SJCRH30 (cell line): Measurements from ENCODE around the gene SLC43A1. TPM values are rescaled to one million over a fixed set of nuclear protein-coding genes. Genes with fewer than 3 reads are reported as not detected.

Experiments
- DNase-seq, 2 experiments: peaks; one replicate each; pipeline ENCODE4 v3.0.0-alpha.2; 2015 to 2020
- H3K27ac ChIP-seq: fragments of 250-450 bp; sonication (Bioruptor Pico); 2 replicates; pipeline ENCODE4 v1.5.1; 2020; ENCODE audit warnings: mild to moderate bottlenecking, moderate library complexity
- H3K27me3 ChIP-seq: fragments of 250-450 bp; sonication (Bioruptor Pico); 2 replicates; pipeline ENCODE4 v1.5.1; 2020; ENCODE audit warnings: mild to moderate bottlenecking, moderate library complexity
- H3K36me3 ChIP-seq: fragments of 250-450 bp; sonication (Bioruptor Pico); 2 replicates; pipeline ENCODE4 v1.5.1; 2020; ENCODE audit warnings: mild to moderate bottlenecking, moderate library complexity
- H3K4me1 ChIP-seq: fragments of 250-450 bp; sonication (Bioruptor Pico); 2 replicates; pipeline ENCODE4 v1.5.1; 2020; ENCODE audit warnings: mild to moderate bottlenecking, moderate library complexity
- H3K4me3 ChIP-seq: fragments of 250-450 bp; sonication (Bioruptor Pico); 2 replicates; pipeline ENCODE4 v1.5.1; 2020; ENCODE audit warnings: mild to moderate bottlenecking, moderate library complexity
- H3K9me3 ChIP-seq: fragments of 250-450 bp; sonication (Bioruptor Pico); replicated peaks from 2 replicates; pipeline ENCODE4 v1.5.1; 2020; ENCODE audit warnings: mild to moderate bottlenecking, moderate library complexity
- total RNA-seq: library from RNA; depleted of rRNA; stranded (reverse); fragments of >200 nt; shearing (Covaris generic); gene quantifications from 2 replicates; pipeline ENCODE4 v1.2.3, GENCODE V29; 2014

The SLC43A1 gene
- total RNA-seq, 1 experiment from 2014 or later = 8.8 TPM

GRCh38 chr11:57471496-57471895 lies 44.0 kb downstream of the SLC43A1 start:
- Histone ChIP-seq H3K4me1 (no peaks in the 10 kb centered on the region), H3K36me3 (no peaks in the 10 kb centered on the region), H3K27ac (no peak overlapping the region), H3K9me3 (no peaks in the 10 kb centered on the region), H3K4me3 (no peak overlapping the region), H3K27me3 (peaks cover 31% of the 10 kb centered on the region)
- no peak for DNase-seq

GRCh38 chr11:57469268-57469667 lies 46.2 kb downstream of the SLC43A1 start:
- no peak for DNase-seq
- H3K27ac ChIP-seq = no peak overlapping the region
- no peaks in the 10 kb centered on the region for H3K9me3 ChIP-seq
- H3K27me3 ChIP-seq = peaks cover 23% of the 10 kb centered on the region
- H3K4me3 ChIP-seq = no peak overlapping the region
- no peaks in the 10 kb centered on the region for H3K36me3 ChIP-seq
- no peaks in the 10 kb centered on the region for H3K4me1 ChIP-seq

GRCh38 chr11:57468276-57468675 lies 47.2 kb downstream of the SLC43A1 start:
- Histone ChIP-seq H3K27me3 (peaks cover 19% of the 10 kb centered on the region), H3K9me3 (no peaks in the 10 kb centered on the region)

GRCh38 chr11:57467508-57468157 lies 47.9 kb downstream of the SLC43A1 start:
- Histone ChIP-seq H3K4me3 (no peak overlapping the region), H3K27me3 (peaks cover 25% of the 10 kb centered on the region), H3K36me3 (no peaks in the 10 kb centered on the region), H3K4me1 (no peaks in the 10 kb centered on the region), H3K27ac (no peak overlapping the region), H3K9me3 (no peaks in the 10 kb centered on the region)
- no peak for DNase-seq

More at GRCh38 chr11:57468276-57468675, 47.2 kb downstream of the SLC43A1 start:
- Histone ChIP-seq H3K36me3 (no peaks in the 10 kb centered on the region), H3K27ac (no peak overlapping the region), H3K4me3 (no peak overlapping the region), H3K4me1 (no peaks in the 10 kb centered on the region)
- no peak for DNase-seq

- peaks cover 33% of the 10 kb centered on the region for H3K27me3 ChIP-seq
- DNase-seq = no peak
- no peak overlapping the region for H3K27ac ChIP-seq
- H3K4me1 ChIP-seq = no peaks in the 10 kb centered on the region
- no peaks in the 10 kb centered on the region for H3K9me3 ChIP-seq
- H3K36me3 ChIP-seq = no peaks in the 10 kb centered on the region
- no peak overlapping the region for H3K4me3 ChIP-seq
Observed at GRCh38 chr11:57466680-57467079, 48.8 kb downstream of the SLC43A1 start.

GRCh38 chr11:57464539-57465181 lies 50.8 kb downstream of the SLC43A1 start:
- Histone ChIP-seq H3K36me3 (no peaks in the 10 kb centered on the region), H3K4me3 (no peak overlapping the region), H3K27me3 (peaks cover 42% of the 10 kb centered on the region), H3K27ac (no peak overlapping the region), H3K4me1 (peaks cover 3% of the 10 kb centered on the region; the same call in 1 of the 2 replicates), H3K9me3 (no peaks in the 10 kb centered on the region)
- no peak for DNase-seq

GRCh38 chr11:57463671-57464538 lies 51.6 kb downstream of the SLC43A1 start:
- Histone ChIP-seq H3K27me3 (peaks cover 46% of the 10 kb centered on the region), H3K36me3 (no peaks in the 10 kb centered on the region), H3K4me3 (no peak overlapping the region), H3K4me1 (peaks cover 3% of the 10 kb centered on the region), H3K27ac (no peak overlapping the region), H3K9me3 (no peaks in the 10 kb centered on the region)
- peak; percentile 40 to 65 for DNase-seq

- no peaks in the 10 kb centered on the region for H3K36me3 ChIP-seq
- no peaks in the 10 kb centered on the region for H3K9me3 ChIP-seq
- H3K4me1 ChIP-seq = peaks cover 3% of the 10 kb centered on the region
- peaks cover 46% of the 10 kb centered on the region for H3K27me3 ChIP-seq
- no peak overlapping the region for H3K4me3 ChIP-seq
- DNase-seq = no peak
- H3K27ac ChIP-seq = no peak overlapping the region
Observed at GRCh38 chr11:57462597-57462996, 52.9 kb downstream of the SLC43A1 start.

GRCh38 chr11:57461841-57462489 lies 53.5 kb downstream of the SLC43A1 start:
- peaks cover 42% of the 10 kb centered on the region for H3K27me3 ChIP-seq
- no peaks in the 10 kb centered on the region for H3K9me3 ChIP-seq
- H3K36me3 ChIP-seq = no peaks in the 10 kb centered on the region
- DNase-seq = no peak
- peaks cover 3% of the 10 kb centered on the region for H3K4me1 ChIP-seq
- H3K4me3 ChIP-seq = no peak overlapping the region
- H3K27ac ChIP-seq = no peak overlapping the region

GRCh38 chr11:57460758-57461749 lies 54.4 kb downstream of the SLC43A1 start:
- no peaks in the 10 kb centered on the region for H3K9me3 ChIP-seq
- H3K36me3 ChIP-seq = no peaks in the 10 kb centered on the region
- DNase-seq = no peak
- H3K27me3 ChIP-seq = peaks cover 37% of the 10 kb centered on the region
- no peak overlapping the region for H3K27ac ChIP-seq
- peak overlapping the region; percentile 48 for H3K4me3 ChIP-seq
- H3K4me1 ChIP-seq = peaks cover 3% of the 10 kb centered on the region

- Histone ChIP-seq H3K4me3 (peak within 1 kb of the TSS; percentile 48), H3K4me1 (peaks cover 3% of the 10 kb centered on the region), H3K9me3 (no peaks in the 10 kb centered on the region), H3K36me3 (no peaks in the 10 kb centered on the region), H3K27me3 (peaks cover 36% of the 10 kb centered on the region), H3K27ac (no peak within 1 kb of the TSS)
- DNase-seq = peak; percentile 65 to 75
Observed at GRCh38 chr11:57460022-57460757, 55.3 kb downstream of the SLC43A1 start, which contains the start of gene RTN4RL2. RTN4RL2 (plus strand) TSS chr11:57460528; CDS start chr11:57460866, 338 bp downstream.

GRCh38 chr11:57459164-57460021 lies 56.1 kb downstream of the SLC43A1 start:
- peaks cover 32% of the 10 kb centered on the region for H3K27me3 ChIP-seq
- H3K9me3 ChIP-seq = no peaks in the 10 kb centered on the region
- peaks cover 3% of the 10 kb centered on the region for H3K4me1 ChIP-seq
- H3K4me3 ChIP-seq = no peak overlapping the region
- no peaks in the 10 kb centered on the region for H3K36me3 ChIP-seq
- DNase-seq = no peak
- H3K27ac ChIP-seq = no peak overlapping the region
